ENCODE results near the gene SLC52A3.

The SLC52A3 gene

GRCh38 chr20:764255-764654 is 4.0 kb downstream of the SLC52A3 start:
- no peak for DNase-seq

DNA sequence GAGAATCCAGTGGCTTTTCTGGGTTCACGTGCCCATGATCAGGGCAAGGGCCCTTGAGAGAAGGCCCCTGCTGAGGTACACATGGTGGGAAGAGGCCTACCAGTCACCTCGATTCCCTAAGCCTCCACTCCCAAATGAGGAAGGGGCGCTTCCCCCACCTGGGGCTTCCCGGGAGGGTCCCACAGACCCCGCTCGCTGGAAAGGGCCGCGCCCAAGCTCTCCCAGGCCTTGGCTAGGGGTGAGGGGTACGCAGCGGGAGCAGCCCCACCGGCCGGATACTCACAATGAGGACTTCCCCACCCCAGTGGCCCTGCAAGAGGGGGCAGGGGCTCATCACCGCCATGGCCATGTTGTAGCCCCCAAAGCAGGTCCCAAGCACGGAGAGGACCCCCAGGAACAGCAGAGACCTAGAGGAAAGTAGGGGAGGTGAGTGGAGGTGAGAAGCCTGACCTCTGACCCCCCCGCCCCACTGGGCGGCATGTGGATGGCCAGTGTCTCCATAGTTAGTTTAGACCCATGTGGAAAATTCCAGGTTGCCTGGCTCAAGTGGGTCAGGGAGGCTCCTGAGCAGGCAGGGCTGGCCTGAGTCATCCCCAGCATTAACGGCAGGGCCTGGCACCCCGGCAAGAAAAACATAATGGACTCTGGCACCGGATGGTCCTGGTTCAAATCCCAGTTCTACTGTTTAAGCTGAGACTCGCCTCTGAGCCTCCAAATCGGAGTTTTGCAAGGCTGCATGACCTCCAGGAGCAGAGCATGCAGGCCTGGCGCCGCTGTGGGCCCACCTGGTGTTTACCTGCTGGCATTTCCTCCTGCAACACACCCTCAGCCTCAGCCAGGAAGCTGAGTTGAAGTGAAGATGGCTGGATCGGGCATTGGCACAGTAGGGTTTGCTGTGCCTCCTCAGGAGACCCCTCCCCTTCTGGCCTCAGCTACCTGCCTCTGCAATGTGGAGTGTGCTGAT is 6.6 kb downstream of the SLC52A3 start:
- DNase-seq, result no peak

DNA sequence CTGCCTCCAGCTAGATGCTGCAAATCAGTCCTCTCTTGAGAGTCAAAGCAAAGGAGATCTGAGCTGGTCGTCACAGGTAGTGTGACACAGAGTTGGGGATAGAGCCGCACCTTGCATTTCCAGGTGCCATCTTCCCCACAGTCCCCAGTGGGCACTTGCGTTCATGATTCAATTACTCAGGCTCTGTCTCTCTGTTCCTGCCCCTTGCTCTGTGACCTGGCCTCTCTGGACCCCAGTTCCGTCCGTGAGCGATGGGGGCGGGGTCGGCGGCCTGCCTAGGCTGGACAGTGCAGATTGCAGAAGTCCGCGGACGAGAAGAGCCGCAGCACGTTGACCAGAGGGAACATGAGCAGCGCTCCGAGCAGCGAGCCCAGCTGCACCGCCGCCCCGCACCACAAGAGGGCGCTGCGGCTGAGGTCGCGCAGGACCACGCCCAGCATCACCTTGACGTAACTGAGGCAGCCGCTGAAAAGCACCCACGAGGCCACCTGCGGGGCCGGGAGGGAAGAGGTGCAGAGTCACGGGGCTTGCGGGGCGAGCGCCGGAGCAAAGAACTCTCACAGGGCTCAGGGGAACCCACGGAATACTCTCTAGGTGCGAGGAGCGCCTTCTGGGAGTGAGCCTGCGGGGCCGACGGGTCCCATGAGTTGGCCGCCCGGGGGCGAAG is 7.4 kb downstream of the SLC52A3 start:
- peak; percentile 62 for DNase-seq

DNA sequence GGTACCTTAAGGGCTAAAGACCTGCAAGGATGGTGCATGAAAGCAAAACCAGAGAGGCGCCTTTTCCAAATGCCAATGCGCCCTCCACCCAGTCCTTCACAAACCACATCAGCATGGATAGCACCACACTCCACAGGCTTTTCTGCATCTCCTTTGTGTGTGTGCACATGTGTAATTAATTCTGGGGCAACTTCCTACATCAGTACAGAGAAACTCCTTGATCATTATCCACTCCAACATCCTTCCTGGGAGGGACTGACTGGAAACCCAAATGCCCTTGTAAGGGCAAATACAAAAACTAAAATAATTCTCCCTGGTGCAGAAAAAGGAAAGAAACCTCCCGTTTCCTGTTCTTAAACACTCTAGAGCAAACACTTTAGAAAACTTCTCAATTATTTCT is 10.8 kb downstream of the SLC52A3 start:
- DNase-seq, result no peak

GRCh38 chr20:755941-756340 is 12.4 kb downstream of the SLC52A3 start:
- no peak for DNase-seq

DNA sequence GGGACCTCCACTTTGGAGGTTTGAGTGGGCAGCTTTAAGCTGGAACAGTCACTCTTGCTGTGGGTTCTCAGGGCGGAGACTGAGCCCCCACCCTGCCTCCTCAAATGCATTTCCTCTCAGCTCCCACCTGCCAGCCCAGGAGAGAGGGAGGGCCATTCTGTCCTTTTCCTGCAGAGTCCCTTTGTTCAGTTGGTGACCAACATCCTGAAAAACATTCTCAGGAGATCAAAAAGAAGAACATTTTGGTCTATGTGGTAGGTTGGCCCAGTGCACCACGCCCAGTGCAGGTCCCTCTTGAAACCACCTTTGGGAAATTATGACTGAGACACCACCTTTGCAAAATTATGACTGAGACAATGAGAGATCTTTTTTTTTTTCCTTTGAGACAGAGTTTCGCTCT is 13.4 kb downstream of the SLC52A3 start:
- DNase-seq, result no peak

GRCh38 chr20:753897-754635 is 14.2 kb downstream of the SLC52A3 start:
- DNase-seq, result no peak

GRCh38 chr20:753136-753535 is 15.2 kb downstream of the SLC52A3 start:
- DNase-seq, result no peak

GRCh38 chr20:752291-752690 is 16.0 kb downstream of the SLC52A3 start:
- DNase-seq, result no peak

GRCh38 chr20:751761-752160 is 16.5 kb downstream of the SLC52A3 start:
- no peak for DNase-seq

GRCh38 chr20:750801-751200 is 17.5 kb downstream of the SLC52A3 start:
- no peak for DNase-seq

GRCh38 chr20:745683-746301 is 22.5 kb downstream of the SLC52A3 start:
- DNase-seq, result no peak

DNA sequence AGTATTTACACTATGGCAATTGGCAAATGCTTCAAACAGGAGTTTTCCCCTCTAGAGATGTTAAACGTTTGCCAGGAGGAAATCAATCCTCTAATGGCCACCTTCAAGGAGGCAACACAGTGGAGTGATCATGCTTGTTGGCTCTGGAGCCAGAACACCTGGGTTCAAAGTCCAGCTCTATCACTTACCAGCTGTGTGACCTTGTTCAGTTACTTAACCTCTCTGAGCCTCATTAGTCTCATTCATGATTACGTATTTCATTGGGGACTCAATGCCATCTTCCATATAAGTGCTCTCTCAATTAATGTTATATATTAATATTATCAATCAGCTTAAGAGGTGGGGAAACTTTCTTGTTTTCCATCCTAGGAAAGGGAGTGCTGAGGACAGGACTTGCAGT is 26.1 kb downstream of the SLC52A3 start:
- DNase-seq, result no peak

DNA sequence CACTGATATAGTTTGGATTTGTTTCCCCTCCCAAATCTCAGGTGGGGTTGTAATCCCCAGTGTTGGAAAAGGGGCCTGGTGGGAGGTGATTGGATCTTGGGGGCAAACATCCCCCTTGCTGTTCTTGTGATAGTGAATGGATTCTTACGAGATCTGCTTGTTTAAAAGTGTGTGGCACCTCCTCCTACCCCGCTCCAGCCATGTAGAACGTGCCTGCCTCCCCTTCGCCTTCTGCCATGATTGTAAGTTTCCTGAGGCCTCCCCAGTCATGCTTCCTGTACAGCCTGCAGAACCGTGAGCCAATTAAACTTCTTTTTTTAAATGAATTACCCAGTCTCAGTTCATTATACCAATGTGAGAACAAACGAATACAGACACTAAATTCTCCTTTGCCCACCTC is 26.7 kb downstream of the SLC52A3 start:
- no peak for DNase-seq

GRCh38 chr20:740162-740561 is 28.1 kb downstream of the SLC52A3 start:
- no peak for DNase-seq

GRCh38 chr20:739736-740135 is 28.6 kb downstream of the SLC52A3 start:
- no peak for DNase-seq

DNA sequence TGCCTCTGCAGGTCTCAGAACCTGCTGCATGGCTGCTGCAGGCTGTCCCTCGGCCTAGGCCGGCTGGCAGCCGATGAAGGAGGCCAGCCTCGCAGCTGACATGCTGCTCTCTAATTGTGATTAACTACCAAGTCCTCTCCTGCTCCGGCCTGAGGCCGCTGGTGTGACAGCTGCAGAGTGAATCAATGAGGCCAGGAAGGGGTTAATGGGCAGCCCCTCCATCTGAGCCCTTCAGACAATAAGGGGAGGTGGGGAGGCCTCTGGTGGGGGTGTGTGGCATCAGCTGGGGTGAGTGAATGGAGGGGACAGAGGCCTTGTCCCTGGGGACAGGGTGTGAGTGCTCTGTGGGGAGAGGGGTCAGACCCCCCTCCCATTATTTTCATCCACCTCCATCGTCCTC is 34.4 kb downstream of the SLC52A3 start:
- DNase-seq, result no peak

GRCh38 chr20:732727-733126 is 35.6 kb downstream of the SLC52A3 start:
- no peak for DNase-seq

GRCh38 chr20:731891-732560 is 36.3 kb downstream of the SLC52A3 start:
- no peak for DNase-seq

DNA sequence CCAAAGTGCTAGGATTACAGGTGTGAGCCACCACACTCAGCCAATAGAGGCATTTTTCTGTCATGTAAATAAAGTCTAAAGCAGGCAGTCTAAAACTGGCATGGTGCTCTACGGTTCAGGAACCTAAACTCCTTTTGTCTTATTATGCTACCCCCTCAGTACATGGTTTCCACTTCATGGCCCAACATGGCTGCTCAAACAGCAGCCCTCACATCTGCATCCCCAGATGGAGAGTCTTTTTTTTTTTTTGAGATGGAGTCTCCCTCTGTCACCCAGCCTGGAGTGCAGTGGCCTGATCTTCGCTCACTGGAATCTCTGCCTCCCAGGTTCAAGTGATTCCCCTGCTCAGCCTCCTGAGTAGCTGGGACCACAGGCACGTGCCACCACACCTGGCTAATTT is 38.3 kb downstream of the SLC52A3 start:
- no peak for DNase-seq

DNA sequence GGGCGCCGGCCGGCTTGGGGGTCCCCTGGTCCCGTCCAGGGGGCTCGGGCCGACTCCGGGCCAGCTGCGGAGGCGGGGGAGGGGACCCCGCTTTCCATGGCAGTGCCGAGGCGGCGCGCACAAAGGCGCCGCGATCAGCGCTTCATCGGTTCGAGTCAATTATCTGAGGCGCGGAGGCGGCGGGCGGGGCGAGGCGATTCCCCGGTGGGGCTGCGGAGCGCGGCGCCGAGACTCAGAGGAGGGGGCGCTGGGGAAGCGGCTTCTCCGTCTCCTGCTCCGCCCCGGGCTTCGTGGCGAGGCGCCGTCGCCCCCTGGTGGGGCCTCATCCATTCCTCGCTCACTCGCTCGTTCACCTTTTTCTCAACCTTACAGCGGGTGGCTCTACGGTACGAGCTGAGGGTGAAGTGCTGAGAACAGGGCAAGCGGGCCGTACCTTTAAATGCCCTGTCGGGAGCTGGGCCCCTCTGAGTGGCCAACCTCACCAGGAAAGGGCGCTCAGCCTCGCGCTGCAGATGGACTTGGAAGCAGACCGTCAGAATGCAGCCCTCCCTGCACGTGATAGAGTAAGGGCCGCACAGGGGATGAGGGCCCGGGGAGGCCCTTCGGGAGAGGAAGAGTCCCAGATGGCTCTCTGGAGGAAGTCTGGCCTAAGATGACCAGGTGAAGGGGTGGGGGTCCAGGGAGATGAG is 39.9 kb downstream of the SLC52A3 start:
- peak; percentile 74 for DNase-seq

GRCh38 chr20:726160-726559 is 42.1 kb downstream of the SLC52A3 start:
- no peak for DNase-seq
